K562 (cell line): ENCODE data around the gene MAPRE2. TPM values are rescaled to one million over a fixed set of nuclear protein-coding genes. Genes with fewer than 3 reads are reported as not detected.

ENCODE experiments used
- CREB5 ChIP-seq: fragments of 250-450 bp; sonication (Bioruptor Pico); IDR thresholded peaks from 2 replicates; pipeline ENCODE4 v1.5.0; 2020; ENCODE audit warnings: mild to moderate bottlenecking
- JUND ChIP-seq, 2 experiments: IDR thresholded peaks; 2 replicates in 1 of 2; 3 replicates in 1 of 2; pipeline ENCODE4 v1.6.1; 2011; ENCODE audit warnings: borderline replicate concordance in 2 of 2, low read depth in 2 of 2, low read length in 2 of 2, improper control_type of control experiment in 1 of 2, missing biosample characterization in 1 of 2, missing genetic modification characterization in 1 of 2, missing genetic modification reagents in 1 of 2
- MAFK ChIP-seq: IDR thresholded peaks from 2 replicates; pipeline ENCODE4 v1.6.1; 2011; ENCODE audit warnings: low read length, improper control_type of control experiment
- OTX1 ChIP-seq: fragments of 450-650 bp; formaldehyde crosslinking; IDR thresholded peaks from 2 replicates; pipeline ENCODE4 v1.4.0; 2022; ENCODE audit warnings: mild to moderate bottlenecking
- TCF7L2 ChIP-seq: fragments of 150-350 bp; IDR thresholded peaks from 2 replicates; pipeline ENCODE4 v1.6.1; 2016; ENCODE audit warnings: low read depth, mild to moderate bottlenecking, low read length, moderate library complexity
- YBX1 ChIP-seq: fragments of 450-650 bp; IDR thresholded peaks from 2 replicates; pipeline ENCODE4 v1.7.1; 2016; ENCODE audit warnings: mild to moderate bottlenecking
- ZEB2 ChIP-seq: fragments of 450-650 bp; IDR thresholded peaks from 2 replicates; pipeline ENCODE4 v1.6.1; 2016
- ZNF133 ChIP-seq: fragments of 250-450 bp; sonication (Bioruptor Pico); IDR thresholded peaks from 2 replicates; pipeline ENCODE4 v1.4.0; 2020; ENCODE audit warnings: mild to moderate bottlenecking
- ZNF239 ChIP-seq: fragments of 250-450 bp; sonication (Bioruptor Pico); IDR thresholded peaks from 2 replicates; pipeline ENCODE4 v1.4.0; 2020; ENCODE audit warnings: mild to moderate bottlenecking
- ZNF717 ChIP-seq: fragments of 250-450 bp; sonication (Bioruptor Pico); IDR thresholded peaks from 2 replicates; pipeline ENCODE4 v1.5.0; 2021
- ZNF76 ChIP-seq: fragments of 250-450 bp; sonication (Bioruptor Pico); IDR thresholded peaks from 2 replicates; pipeline ENCODE4 v1.4.0; 2020; ENCODE audit warnings: mild to moderate bottlenecking, moderate library complexity, borderline replicate concordance
- polyA plus RNA-seq, 8 experiments: library from polyadenylated mRNA; depleted of rRNA in 4 of 8; stranded (reverse) in 5 of 8; unstranded in 3 of 8; fragments of >200 nt; fragmentation: Nextera tagmentation in 2 of 8; fragmentation: Illumina TruSeq in 1 of 8; extraction: Ambion mirVana in 2 of 8; extraction: Trizol in 1 of 8; gene quantifications; 2 replicates each; pipeline versions ENCODE4 v1.2.1 to v1.2.3, GENCODE V29; 2011 to 2014; ENCODE audit warnings: inconsistent platforms in 1 of 8, missing spikeins in 1 of 8
- total RNA-seq, 7 experiments: library from RNA; depleted of rRNA in 6 of 7; stranded (reverse); fragments of >200 nt in 6 of 7; fragmentation: Illumina TruSeq in 2 of 7; extraction: Trizol in 2 of 7; gene quantifications; 2 replicates each; pipeline versions ENCODE4 v1.2.1 to v1.2.3, GENCODE V29; 2011 to 2021; ENCODE audit warnings: low replicate concordance in 1 of 7
- TF ChIP-seq, protein P1 (sequence below): fragments of 450-650 bp; IDR thresholded peaks from 2 replicates; pipeline ENCODE4 v1.6.1; 2016; ENCODE audit warnings: mild to moderate bottlenecking, moderate library complexity

The MAPRE2 gene
- total and polyA plus RNA-seq, 9 of the 15 experiments (the other 6 are each of a cell fraction or from before 2014, with no cell fraction given) = 32.3 to 70.7 (median 40.7) TPM

GRCh38 chr18:35110554-35111485 is 69.6 kb downstream of the MAPRE2 start (continued):
- TF ChIP-seq OTX1 (CRISPR knock-in tag) = peak; percentile 64; the same call in 1 of the 2 replicates
- no peak for TF ChIP-seq ZNF76
- no peak for TF ChIP-seq ZNF717 (CRISPR knock-in tag)
- peak; percentile 72; the same call in 1 of the 2 replicates for TF ChIP-seq TCF7L2
- TF ChIP-seq CREB5 (CRISPR knock-in tag) = no peak
- TF ChIP-seq YBX1 = no peak
- 0 out of 2 replicates have a peak, but pooled peaks have one; percentile 29 for TF ChIP-seq ZNF239 (CRISPR knock-in tag)
- peak; percentile 84 for TF ChIP-seq JUND (IDR thresholded peaks at IDR 0.05; ENCODE audit: borderline replicate concordance, low read depth, low read length)
- peak; percentile 79; the same call in 1 of the 3 replicates for TF ChIP-seq JUND (tag; IDR thresholded peaks at IDR 0.05; ENCODE audit: borderline replicate concordance, low read depth, low read length)
- TF ChIP-seq ZEB2 = 0 out of 2 replicates have a peak, but pooled peaks have one; percentile 17
- no peak for TF ChIP-seq ZNF133 (CRISPR knock-in tag)
- peak; percentile 90 for TF ChIP-seq MAFK
- TF ChIP-seq, protein P1, sequence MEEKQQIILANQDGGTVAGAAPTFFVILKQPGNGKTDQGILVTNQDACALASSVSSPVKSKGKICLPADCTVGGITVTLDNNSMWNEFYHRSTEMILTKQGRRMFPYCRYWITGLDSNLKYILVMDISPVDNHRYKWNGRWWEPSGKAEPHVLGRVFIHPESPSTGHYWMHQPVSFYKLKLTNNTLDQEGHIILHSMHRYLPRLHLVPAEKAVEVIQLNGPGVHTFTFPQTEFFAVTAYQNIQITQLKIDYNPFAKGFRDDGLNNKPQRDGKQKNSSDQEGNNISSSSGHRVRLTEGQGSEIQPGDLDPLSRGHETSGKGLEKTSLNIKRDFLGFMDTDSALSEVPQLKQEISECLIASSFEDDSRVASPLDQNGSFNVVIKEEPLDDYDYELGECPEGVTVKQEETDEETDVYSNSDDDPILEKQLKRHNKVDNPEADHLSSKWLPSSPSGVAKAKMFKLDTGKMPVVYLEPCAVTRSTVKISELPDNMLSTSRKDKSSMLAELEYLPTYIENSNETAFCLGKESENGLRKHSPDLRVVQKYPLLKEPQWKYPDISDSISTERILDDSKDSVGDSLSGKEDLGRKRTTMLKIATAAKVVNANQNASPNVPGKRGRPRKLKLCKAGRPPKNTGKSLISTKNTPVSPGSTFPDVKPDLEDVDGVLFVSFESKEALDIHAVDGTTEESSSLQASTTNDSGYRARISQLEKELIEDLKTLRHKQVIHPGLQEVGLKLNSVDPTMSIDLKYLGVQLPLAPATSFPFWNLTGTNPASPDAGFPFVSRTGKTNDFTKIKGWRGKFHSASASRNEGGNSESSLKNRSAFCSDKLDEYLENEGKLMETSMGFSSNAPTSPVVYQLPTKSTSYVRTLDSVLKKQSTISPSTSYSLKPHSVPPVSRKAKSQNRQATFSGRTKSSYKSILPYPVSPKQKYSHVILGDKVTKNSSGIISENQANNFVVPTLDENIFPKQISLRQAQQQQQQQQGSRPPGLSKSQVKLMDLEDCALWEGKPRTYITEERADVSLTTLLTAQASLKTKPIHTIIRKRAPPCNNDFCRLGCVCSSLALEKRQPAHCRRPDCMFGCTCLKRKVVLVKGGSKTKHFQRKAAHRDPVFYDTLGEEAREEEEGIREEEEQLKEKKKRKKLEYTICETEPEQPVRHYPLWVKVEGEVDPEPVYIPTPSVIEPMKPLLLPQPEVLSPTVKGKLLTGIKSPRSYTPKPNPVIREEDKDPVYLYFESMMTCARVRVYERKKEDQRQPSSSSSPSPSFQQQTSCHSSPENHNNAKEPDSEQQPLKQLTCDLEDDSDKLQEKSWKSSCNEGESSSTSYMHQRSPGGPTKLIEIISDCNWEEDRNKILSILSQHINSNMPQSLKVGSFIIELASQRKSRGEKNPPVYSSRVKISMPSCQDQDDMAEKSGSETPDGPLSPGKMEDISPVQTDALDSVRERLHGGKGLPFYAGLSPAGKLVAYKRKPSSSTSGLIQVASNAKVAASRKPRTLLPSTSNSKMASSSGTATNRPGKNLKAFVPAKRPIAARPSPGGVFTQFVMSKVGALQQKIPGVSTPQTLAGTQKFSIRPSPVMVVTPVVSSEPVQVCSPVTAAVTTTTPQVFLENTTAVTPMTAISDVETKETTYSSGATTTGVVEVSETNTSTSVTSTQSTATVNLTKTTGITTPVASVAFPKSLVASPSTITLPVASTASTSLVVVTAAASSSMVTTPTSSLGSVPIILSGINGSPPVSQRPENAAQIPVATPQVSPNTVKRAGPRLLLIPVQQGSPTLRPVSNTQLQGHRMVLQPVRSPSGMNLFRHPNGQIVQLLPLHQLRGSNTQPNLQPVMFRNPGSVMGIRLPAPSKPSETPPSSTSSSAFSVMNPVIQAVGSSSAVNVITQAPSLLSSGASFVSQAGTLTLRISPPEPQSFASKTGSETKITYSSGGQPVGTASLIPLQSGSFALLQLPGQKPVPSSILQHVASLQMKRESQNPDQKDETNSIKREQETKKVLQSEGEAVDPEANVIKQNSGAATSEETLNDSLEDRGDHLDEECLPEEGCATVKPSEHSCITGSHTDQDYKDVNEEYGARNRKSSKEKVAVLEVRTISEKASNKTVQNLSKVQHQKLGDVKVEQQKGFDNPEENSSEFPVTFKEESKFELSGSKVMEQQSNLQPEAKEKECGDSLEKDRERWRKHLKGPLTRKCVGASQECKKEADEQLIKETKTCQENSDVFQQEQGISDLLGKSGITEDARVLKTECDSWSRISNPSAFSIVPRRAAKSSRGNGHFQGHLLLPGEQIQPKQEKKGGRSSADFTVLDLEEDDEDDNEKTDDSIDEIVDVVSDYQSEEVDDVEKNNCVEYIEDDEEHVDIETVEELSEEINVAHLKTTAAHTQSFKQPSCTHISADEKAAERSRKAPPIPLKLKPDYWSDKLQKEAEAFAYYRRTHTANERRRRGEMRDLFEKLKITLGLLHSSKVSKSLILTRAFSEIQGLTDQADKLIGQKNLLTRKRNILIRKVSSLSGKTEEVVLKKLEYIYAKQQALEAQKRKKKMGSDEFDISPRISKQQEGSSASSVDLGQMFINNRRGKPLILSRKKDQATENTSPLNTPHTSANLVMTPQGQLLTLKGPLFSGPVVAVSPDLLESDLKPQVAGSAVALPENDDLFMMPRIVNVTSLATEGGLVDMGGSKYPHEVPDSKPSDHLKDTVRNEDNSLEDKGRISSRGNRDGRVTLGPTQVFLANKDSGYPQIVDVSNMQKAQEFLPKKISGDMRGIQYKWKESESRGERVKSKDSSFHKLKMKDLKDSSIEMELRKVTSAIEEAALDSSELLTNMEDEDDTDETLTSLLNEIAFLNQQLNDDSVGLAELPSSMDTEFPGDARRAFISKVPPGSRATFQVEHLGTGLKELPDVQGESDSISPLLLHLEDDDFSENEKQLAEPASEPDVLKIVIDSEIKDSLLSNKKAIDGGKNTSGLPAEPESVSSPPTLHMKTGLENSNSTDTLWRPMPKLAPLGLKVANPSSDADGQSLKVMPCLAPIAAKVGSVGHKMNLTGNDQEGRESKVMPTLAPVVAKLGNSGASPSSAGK = no peak
